ENCODE measurements around the gene RNF220. TPM values are rescaled to one million over a fixed set of nuclear protein-coding genes. Genes with fewer than 3 reads are reported as not detected.

Gene RNF220
- total RNA-seq, 4 donors from 2014 or later = 53.5 to 112 (median 61.9) TPM

DNA sequence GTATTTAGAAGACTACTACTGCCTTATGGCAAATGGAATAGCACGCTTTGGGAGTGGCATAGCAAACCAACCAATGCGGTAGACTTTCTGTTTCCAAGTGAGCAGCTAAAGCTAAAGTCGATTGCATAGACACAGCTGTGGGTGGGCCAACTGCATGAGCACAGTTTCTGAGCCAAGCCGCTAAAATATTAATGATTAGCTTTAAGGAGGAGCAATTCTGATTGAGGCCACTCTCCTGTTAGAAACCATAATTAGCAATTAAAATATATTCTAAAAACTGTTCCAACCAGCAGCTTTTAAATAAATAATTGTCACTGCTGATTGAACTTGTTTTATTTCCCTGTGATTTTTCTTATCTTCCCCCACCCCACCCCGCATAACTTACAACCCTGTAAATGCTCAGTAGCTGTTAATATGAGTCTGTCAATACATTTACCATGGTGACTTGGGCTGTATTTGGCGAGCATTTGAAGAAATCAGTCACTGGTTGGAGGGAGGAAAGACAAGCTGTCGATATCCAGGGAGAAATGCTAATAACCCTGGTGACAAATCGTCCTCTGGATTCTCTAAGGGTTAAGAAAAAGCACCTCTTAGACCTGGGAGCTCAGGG is 32.2 kb downstream of the RNF220 start:
- TF ChIP-seq, protein P1, sequence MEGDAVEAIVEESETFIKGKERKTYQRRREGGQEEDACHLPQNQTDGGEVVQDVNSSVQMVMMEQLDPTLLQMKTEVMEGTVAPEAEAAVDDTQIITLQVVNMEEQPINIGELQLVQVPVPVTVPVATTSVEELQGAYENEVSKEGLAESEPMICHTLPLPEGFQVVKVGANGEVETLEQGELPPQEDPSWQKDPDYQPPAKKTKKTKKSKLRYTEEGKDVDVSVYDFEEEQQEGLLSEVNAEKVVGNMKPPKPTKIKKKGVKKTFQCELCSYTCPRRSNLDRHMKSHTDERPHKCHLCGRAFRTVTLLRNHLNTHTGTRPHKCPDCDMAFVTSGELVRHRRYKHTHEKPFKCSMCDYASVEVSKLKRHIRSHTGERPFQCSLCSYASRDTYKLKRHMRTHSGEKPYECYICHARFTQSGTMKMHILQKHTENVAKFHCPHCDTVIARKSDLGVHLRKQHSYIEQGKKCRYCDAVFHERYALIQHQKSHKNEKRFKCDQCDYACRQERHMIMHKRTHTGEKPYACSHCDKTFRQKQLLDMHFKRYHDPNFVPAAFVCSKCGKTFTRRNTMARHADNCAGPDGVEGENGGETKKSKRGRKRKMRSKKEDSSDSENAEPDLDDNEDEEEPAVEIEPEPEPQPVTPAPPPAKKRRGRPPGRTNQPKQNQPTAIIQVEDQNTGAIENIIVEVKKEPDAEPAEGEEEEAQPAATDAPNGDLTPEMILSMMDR (IDR thresholded peaks at IDR 0.05; ENCODE audit: low read depth) = no peak

DNA sequence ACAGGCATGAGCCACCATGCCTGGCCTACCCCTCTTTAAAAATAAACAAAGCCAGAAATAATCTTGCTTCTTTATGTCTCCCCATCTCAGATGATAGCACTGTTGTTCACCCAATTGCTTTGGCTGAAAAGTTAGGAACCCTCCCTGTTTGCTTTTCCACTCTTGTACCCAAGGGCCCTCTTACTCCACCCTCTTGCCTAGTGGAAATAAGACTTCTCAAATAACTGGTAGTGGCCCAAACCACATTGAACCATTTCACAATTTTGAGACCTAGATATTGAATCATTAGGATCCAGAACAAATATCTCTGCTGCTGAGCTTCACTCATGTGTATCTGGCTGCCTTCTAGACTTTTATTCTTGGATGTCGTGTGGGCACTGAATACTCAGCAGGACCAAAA is 37.7 kb downstream of the RNF220 start:
- TF ChIP-seq, protein P1 (IDR thresholded peaks at IDR 0.05; ENCODE audit: low read depth) = no peak

DNA sequence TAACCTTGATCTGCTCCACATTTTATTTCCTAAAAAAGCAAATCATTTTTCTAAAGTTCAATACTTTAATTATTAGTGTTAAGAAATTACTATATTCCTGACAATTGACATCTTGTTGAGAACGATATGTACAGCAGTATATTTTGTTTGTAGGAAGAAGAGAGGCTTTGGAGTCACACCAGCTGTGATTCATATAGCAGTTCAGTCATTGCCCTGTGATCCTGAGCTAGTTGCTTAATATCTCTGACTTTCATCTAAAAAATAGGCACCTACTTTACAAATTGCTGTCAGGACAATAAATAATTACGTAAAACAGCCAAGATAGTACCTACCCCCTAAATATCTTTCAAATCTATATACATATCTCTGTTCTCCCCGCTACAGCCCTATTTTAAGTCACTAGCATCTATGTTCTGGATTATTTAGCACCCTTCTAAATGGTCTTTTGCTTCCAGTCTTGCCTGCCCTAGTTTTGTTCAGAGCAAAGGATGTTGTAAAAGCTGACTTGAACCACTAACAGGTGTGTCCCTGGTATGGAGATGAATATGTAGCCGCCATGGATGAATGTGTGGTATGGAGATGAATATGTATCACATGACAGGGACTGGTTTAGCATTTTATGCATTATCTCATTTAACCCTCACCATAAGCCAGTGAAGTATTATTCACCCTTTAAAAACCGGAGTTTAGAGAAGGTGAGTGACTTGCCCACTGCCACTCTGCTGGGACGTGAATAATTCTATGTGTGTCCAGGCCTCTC is 42.2 kb downstream of the RNF220 start:
- TF ChIP-seq, protein P1 (IDR thresholded peaks at IDR 0.05; ENCODE audit: low read depth) = no peak

DNA sequence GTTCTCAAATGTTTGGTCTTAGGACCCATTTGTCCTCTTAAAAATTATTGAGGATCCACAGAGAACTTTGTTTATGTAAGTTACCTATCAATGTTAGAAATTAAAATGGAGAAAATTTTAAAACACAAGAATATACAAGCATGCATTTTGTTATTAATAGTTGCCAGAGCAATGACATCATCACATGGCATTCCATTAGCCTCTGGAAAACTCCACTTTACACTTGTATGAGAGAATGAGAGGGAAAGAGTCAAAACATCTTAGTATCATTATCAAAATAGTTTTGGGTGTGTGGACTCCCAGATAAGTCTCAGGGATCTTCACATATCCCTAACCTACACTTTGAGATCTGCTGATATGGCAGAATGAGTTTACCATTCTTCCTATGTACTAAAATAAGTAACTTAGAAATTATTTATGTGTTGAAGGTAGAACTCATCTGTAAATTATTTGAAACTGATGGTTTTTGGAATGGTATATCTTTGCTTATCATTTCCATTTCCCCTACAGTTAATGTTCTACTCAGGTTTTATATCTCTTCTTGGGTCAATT is 48.8 kb downstream of the RNF220 start:
- TF ChIP-seq, protein P1 (IDR thresholded peaks at IDR 0.05; ENCODE audit: low read depth) = no peak

DNA sequence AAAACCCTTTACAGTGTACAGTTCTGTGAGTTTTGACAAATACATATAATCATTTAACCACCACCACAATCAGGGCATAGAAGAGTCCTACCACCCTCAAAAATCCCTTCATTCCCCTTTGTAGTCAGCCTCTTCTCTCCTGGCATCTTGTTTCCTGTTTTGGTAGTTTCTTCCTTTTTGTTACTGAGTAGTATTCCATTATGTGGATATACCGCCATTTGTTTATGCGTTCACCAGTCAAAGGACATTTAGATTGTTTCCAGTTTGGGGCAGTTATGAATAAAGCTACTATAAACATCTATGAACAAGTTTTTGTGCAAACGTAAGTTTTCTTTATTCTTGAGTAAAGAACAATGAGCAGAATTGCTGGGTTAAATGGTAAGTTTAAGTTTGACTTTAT is 49.6 kb downstream of the RNF220 start:
- TF ChIP-seq, protein P1 (IDR thresholded peaks at IDR 0.05; ENCODE audit: low read depth) = no peak

DNA sequence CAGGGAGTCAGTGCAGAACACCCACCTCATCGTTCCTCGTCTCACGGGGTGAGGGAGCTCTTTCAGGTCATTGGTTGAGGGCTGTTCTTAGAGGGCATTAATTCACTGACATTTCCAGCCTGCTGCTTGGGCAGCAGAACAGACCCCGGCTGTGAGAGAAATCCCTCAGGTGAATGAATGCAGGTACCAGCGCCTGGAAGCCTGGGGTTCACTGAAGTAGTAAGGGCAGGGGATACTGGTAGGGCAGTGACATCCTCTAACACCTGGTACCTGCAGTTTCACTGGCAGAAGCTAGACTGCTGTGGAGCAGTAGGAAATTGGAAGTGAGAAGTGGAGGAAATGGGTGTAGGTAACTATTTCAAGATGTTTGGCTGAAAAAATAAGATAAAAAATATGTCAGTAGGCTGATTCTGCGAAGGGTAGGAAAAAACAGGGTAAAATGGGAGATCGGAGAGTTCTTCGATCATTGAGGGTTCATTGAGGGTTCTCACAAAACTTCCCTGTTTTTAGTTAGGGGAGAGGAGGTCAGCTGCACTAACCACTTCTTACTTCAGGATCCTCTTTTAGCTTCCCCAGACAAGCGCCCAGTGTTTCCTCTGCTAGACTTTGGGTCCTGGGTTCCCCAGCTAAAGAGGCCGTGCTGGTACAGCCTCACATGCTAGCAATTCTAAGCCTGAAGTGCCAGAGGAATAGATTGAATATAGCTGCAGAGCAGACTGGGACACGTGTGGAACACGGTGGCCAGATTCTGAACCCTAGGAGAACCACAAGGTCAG is 55.2 kb downstream of the RNF220 start:
- TF ChIP-seq, protein P1 (IDR thresholded peaks at IDR 0.05; ENCODE audit: low read depth) = no peak

DNA sequence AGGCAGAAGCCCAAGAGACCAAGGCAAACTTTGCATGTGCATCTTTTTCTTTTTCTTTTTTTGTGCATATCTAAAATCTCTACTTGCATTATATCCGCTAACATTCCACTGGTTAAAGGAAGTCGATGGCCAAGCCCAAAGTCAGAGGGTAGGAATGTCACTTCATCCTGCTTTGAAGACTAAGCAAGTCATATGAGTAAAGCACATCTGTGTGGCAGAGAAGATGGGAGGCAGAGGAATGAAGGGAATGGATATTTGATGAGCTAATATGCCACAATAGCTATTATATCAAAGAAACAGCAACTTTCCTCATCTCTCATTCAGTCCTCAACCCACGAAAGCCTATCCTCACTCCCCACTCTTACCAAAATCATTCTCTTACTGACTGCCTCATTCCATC is 59.3 kb downstream of the RNF220 start:
- TF ChIP-seq, protein P1 (IDR thresholded peaks at IDR 0.05; ENCODE audit: low read depth) = no peak
